CD4-positive, alpha-beta T cell treated with Interleukin-6 at 100 ng/mL for 8 hours (primary cell): Measurements from ENCODE around the gene CPNE2.
A peak's percentile ranks its signal among the peaks of the same experiment; 100 is the strongest.
"Not testable (repeated sequence)": the region's sequence is repeated elsewhere in the genome, so short reads cannot be mapped to it uniquely, and the experiment has no call there.

Source experiments
- DNase-seq: peaks from one replicate; pipeline ENCODE4 v3.0.0-alpha.2; 2020; ENCODE audit warnings: mixed read lengths, low spot score

Gene CPNE2

GRCh38 chr16:57091975-57092785, at the start of gene CPNE2:
CPNE2 (plus strand) TSS chr16:57092583; CDS start chr16:57110743, 18,160 bp downstream.
- DNase-seq: no peak

- DNase-seq: no peak
Observed at GRCh38 chr16:57043248-57043647, 49.1 kb upstream of the CPNE2 start.

- DNase-seq: no peak
Observed at GRCh38 chr16:57044931-57045693, 47.3 kb upstream of the CPNE2 start.

DNA sequence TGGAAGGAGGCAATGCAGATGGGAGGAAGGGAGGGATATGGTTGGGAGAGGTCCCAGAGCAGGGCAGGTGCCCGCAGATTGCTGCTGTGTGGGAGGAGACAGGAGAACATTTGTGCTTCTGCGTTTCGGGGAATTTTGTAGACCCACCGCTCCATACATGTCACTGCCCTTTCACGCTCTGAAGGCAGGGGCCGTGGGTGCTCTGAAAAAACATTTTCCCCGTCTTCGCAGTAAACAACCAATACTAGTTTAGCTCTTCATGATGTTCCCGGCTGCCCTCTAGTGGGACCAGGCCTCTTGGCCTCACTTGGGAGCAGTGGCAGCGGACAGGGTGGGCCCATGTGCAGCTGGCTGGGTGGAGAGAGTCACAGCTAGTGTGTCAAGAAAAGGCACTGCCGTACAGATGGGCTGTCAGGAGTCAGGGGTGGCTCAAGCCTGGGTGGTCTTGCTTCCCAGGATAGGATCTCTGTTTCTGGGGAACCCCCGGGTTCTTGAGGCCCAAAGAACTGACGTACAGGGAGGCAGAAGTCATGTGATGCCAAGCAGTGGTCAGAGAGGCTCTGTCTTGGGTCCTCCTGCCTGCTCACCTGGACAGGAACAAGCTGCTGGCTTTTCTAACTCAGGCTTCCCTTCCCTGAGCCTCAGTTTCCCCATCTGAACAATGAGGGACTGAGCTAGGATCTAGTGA, 46.5 kb upstream of the CPNE2 start:
- peak; percentile 42 for DNase-seq

GRCh38 chr16:57048095-57048494, 44.3 kb upstream of the CPNE2 start:
- no peak for DNase-seq

- no peak for DNase-seq
Observed at GRCh38 chr16:57049678-57050077, 42.7 kb upstream of the CPNE2 start.

- DNase-seq: no peak
Observed at GRCh38 chr16:57051696-57052228, 40.6 kb upstream of the CPNE2 start.

DNA sequence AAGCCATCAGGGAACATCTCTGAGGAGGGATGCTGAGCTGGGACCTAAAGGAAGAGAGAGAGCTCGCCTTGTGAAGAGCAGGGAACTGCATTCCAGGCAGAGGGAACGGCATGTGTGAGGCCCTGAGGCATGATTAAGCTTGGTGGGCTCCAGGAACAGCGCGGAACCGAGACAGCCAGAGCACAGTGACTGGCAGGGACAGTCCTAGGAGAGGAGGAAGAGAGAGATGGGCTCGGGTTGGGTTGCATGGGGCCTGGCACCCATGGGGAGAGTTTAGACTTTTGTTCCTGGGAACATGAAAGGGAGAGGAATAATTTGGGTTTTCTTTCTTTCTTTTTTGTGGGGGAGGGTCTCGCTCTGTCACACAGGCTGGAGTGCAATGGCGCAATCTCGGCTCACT, 39.2 kb upstream of the CPNE2 start:
- no peak for DNase-seq

DNA sequence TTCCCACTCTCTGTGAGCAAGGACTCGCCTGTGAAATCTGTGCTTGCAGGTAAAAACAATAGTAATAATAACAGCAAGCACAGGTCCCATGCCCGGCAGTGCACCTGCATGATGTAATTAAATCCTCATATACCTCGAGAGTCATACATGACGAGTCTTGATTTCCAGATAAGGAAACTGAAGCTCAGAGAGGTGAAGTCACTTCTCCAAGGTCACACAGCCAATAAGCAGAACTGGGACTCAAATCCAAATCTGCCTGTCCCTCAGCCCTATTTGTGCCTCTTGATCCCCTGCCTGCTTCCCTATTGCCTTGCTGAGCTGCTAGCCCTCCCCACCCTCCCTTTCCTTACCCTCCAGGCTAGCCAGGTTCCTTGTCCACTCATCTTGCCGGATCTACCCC, 38.0 kb upstream of the CPNE2 start:
- no peak for DNase-seq

- DNase-seq: no peak
Observed at GRCh38 chr16:57054771-57055170, 37.6 kb upstream of the CPNE2 start.

- DNase-seq: no peak
Observed at GRCh38 chr16:57055671-57056070, 36.7 kb upstream of the CPNE2 start.

DNA sequence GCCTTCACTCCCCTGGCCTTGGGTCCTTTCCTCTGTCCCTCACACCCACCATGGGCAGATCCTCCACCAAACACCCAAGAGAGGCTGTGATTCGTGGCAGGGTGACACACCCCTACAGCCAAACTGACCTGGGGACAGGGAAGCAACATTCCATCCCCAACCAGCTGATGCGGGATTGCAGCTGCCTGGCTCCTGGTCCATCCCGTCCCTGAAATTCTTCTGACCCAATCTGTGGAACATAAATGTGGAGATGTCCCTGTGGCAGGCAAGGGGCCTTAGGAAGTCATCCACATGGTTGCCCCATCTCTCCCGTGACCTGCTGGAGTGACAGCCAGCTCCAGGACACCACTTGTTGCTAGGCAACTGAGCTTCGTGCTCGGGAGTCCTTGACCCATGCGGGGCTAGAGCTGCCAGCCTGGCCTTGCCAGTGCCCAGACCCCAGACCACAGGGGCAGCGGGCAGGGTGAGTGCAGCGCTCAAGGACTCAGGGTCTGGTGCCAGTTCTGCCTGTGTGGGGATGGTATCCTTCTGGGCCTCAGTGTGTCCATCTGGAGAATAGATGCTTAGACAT, 34.0 kb upstream of the CPNE2 start:
- DNase-seq: no peak

DNA sequence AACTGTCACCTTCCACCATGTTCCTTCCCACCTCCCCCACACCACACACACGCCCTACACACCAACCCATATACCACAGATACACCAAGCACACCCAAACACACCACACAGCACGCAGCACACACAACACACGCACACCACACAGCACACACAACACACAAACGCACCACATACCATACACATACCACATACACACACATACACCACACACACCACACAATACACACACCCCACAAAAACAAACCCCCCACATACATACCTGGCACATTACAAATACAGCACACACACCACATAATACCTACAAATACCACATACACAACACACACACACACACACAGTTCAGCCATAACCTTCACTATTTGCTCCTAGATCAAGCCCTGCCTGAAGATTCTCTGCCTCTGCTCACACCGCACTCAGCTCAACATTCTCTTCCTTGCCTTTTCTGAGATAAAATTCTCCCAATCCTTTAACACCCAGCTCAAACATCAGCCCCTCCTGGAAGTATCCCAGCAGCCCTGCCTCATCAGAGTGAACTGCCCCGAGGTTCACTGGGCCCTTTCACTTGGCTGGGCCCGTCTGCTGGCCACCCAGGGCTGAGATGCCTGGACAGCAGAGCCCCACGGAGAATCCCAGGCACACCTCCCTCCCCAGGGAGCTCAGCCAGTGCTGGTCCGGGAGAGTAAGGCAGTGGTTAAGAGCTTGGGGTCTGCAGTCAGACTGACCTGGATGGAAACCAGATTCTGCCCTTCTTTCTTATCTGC, 31.9 kb upstream of the CPNE2 start:
- no peak for DNase-seq

GRCh38 chr16:57061084-57061905, 31.1 kb upstream of the CPNE2 start:
- no peak for DNase-seq

DNA sequence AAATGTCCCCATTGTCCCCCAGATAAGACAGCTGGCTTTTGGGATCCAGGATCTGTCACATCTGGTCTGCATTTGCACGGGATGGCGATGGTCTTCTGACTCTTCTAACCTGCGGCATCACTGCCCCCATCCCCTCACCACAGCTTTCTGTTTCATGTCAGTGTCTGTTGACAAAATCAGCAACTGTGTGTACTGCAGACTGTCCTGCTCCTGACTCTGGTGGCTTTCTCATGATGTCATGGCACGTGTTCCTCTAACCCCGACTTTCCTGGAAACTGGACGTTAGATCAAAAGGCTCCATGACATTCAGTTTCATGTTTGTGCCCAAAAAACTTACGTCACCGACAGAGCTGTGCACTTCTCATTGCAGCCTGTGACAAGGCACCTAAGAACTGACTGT, 30.1 kb upstream of the CPNE2 start:
- no peak for DNase-seq

- not testable (repeated sequence) for DNase-seq
Observed at GRCh38 chr16:57063189-57063588, 29.2 kb upstream of the CPNE2 start.

- DNase-seq: no peak
Observed at GRCh38 chr16:57064995-57065394, 27.4 kb upstream of the CPNE2 start.

- no peak for DNase-seq
Observed at GRCh38 chr16:57066625-57067024, 25.8 kb upstream of the CPNE2 start.

GRCh38 chr16:57067347-57067746, 25.0 kb upstream of the CPNE2 start:
- no peak for DNase-seq

- DNase-seq: no peak
Observed at GRCh38 chr16:57069053-57069452, 23.3 kb upstream of the CPNE2 start.
